GM21515 (cell line): ENCODE results near the gene FHIT.
A peak's percentile ranks its signal among the peaks of the same experiment; 100 is the strongest.

Experiments
- ATAC-seq: cut with Tn5 transposase; IDR thresholded peaks from one replicate; pipeline ENCODE4 v1.9.1; 2021; ENCODE audit not compliant: unreplicated experiment

The FHIT gene

GRCh38 chr3:61251174-61251972 lies at the start of gene FHIT:
Gene FHIT, minus strand, starts transcription at chr3:61251452.
- peak; percentile 91 for ATAC-seq

DNA sequence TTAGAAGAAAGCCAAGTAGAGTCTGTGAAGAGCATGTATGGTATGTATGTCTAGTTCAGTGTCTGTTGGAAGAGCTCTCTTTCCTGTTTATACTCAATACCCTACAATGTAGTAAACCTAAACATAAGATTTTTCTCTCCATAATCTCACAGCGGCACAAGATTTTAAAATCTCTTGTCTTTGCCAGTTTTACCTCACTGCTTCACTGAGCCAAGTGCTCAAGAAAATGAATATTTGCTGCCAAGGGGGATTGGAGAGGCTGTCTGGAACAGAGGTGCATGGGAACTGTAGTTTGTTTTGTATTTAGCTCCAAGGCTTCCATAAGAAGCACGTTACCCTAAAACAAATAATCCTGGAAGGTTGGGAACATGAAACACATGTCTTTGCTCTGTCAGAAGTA lies 49.5 kb upstream of the FHIT start:
- no peak for ATAC-seq

DNA sequence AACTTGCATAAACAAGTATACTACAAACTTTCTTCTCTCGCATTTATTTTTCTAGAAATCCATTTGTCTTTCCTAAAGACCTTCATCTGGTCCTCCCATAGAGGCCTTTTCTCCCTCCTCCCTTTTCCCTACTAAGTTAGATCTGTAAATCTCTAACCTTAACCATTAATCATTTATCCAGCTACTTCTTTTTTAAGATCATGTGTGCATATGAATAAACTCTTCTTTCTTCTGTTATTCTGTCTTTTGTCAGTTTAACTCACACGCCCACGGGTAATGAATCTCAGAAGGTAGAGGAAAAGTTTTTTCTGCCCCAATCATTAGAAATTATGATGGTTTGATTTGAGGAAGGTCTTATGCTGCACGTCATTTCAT lies 48.7 kb upstream of the FHIT start:
- ATAC-seq = no peak

GRCh38 chr3:61299343-61300005 lies 48.2 kb upstream of the FHIT start:
- no peak for ATAC-seq

DNA sequence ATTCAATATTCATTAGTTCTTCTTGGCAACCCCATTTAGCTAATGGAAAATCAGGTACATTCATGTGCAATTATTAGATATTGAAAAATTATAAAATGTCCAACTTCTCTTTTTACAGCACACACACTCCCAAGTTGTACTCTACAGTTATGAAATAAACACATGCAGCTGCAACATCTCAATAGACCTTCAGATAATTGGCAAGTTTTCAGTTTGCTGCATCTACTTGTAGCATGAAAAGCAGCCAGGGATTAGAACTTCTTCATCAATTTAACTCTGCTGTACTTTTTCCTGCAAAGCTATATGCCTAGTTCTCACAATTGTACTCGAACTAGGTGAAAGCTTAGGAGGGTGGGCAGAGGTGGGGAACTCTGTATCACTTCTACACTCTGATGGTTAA lies 46.6 kb upstream of the FHIT start:
- ATAC-seq = no peak

GRCh38 chr3:61288446-61288845 lies 37.2 kb upstream of the FHIT start:
- ATAC-seq = no peak

GRCh38 chr3:61283876-61284275 lies 32.6 kb upstream of the FHIT start:
- ATAC-seq = no peak

DNA sequence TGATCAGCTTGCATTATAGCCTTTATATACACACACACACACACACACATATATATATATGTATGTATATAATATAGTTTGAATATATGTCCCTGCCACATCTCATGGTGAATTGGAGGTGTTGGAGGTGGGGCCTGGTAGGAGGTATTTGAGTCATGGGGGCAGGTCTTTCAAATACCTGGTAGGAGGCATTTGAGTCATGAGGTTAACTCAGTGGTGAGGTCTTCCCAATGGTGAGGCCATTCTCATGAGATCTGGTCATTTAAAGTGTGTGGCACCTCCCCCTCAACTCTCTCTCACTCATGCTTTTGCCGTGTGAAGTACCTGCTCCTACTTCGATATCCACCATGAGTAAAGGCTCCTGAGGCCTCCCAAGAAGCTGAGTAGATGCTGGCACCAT lies 27.5 kb upstream of the FHIT start:
- no peak for ATAC-seq

DNA sequence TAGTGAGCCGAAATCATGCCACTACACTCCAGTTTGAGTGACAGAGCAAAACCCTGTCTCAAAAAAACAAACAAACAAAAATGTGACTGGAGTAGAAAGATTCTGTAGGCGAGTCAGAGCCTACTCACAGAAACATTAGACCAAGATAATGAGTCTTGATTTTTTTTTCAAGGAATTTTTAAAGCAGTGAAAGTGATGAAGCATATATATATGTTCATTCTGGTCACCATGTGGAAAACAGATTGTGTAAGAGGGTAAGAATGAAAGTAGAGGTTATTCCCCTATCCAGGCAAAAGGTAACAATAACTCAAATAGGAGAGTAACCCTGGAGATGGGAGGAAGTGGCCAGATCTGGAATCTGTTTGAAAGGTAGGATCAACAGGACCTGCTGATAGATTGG lies 26.2 kb upstream of the FHIT start:
- no peak for ATAC-seq

DNA sequence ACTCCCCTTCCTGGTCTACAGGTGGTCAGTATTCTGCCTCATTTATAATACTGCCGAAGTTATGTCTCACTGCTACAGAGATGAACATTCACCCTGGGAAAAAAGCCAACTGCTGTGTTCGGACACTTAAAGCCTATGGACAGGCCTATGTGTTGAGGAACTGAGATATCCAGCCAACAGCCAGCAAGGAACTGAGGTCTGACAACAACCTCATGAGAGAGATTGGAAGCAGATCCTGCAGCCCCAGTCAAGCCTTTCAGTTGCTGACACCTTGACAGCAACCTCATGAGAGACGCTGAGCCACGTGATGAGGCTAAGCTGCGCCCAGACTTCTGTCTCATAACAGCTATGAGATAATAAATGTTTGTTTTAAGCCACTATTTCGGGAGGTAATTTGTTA lies 18.2 kb upstream of the FHIT start:
- no peak for ATAC-seq

- ATAC-seq = no peak
Observed at GRCh38 chr3:61268644-61269043, 17.4 kb upstream of the FHIT start.

DNA sequence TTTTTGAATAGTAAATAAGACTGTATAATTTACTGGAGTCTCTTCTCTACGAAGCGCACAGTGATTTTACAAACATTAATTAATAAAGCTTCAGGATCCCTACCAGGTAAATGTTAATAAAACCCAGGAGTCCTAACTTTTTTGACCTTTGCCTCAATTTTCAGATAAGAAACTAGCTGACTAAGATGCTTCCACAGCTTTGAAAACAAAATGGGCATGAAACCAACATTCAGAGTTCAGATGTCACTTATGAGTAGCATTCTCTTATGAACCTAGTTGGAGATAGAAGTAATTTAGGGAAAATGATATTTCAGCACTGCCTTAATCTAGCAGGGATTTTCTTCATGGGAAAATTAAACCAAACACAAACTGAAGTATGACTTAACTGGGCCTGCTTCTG lies 13.0 kb upstream of the FHIT start:
- ATAC-seq = no peak

- no peak for ATAC-seq
Observed at GRCh38 chr3:61257148-61257547, 5.9 kb upstream of the FHIT start.

- no peak for ATAC-seq
Observed at GRCh38 chr3:61253756-61254155, 2.5 kb upstream of the FHIT start.

DNA sequence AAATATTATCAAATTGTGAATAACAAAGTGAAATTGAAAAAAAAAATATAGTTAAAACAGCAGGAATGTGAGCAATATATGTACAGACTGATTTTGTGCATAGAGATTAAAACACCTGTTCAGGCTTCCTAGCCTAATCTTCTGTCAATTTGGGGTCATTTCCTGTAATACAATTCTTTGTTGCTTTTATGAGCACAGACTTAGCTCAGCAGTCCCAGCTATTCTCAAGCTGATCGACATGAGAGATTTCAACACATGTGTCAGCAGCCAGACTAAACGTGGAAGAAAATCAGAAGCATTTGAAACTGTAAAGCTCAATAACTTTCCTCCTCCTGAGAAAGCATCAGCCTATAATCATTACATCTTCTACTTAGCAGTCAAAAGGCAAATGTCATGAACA lies 1.6 kb upstream of the FHIT start:
- no peak for ATAC-seq

GRCh38 chr3:61250784-61251173 lies 473 bp downstream of the FHIT start:
- no peak for ATAC-seq

DNA sequence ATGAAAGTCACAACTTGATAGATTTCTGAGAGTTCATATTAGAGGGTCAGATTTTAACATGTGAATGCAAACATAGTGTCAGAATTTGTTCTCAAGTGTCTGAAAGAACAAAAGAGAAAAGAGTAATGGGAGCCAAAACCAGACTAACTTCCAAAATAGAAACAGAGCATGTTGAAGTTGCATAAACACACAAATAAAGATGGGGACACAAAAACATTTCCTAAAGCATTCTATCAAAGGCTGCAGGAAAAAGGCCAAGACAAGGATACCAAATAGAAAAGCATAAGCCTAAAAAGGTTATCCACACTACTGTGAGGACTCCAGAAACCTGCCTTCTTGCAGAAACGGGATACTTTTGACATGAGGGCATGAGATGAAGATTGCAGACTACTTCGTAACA lies 2.8 kb downstream of the FHIT start:
- ATAC-seq = no peak

DNA sequence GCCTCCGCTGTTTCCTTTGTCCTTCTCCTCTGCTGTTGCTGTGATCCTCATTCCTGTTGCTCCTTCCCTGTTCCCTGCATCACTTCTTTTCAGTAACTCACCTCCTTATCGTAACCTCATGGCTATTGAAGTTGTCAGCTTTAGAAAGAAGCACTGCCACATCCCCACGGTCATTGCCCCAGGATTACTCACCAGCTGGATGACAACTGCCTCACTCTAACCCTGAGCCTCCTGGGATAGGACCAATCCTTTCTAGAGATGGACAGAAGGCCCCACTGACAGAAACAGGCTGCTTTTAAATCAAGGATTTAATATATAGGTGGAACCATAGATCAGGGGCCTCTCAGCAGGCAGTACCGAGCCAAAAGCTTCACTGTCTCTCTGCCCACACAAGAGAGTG lies 4.1 kb downstream of the FHIT start:
- no peak for ATAC-seq

DNA sequence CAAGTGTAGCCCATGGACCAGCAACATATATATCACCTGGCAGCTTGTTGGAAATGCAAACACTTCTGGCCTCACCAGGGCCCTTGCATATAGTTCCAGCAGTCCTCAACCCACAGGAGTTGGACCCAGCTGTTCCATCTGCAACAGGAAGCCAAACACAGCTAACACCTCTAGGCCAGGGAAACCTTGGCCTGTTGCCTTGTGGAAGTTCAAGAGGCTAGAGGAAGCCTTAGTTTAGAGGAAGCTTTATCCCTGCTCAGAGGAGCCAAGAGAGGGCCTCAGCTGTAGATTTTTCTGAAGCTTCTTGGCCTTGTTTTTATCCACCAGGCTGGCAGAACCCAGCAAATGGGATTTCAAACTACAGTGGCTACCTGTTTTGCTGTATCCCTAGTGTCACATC lies 11.4 kb downstream of the FHIT start:
- no peak for ATAC-seq

DNA sequence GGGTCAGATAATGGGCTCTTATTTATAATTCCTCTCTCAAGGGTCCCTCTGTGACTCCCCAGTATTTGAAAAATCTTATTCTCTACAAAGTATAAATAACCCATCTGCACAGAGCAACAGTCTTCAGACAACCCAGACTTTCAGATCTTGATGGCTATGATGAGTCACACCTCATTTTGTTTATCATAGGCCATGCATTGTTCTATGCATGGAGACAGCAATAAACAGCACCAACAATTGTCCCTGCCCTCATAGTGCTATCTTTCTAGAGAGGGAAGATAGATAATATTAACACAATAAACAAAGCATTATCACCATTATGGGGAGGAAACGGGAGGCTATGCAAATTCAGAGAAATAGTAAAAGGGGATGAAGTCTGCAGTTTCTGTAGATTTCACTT lies 13.4 kb downstream of the FHIT start:
- no peak for ATAC-seq

DNA sequence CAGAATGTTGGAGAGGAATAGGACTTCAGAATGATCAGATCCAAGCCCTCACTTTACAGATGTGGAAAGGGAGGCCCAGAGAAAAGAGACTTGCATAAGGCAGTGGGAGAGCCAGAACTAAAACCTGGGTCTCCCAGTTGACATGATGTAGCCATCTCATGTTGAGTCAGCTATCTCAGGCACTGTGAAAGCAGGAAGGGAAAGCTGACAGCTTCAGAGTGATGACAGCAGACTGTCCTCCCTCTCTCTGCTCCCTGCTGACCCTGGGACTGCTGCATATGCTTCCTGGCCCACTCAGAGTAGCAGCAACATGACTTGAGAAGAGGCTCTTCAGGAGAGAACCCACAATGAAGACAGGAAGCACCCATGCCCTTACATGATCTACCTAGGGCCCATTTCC lies 14.7 kb downstream of the FHIT start:
- peak; percentile 91 for ATAC-seq

DNA sequence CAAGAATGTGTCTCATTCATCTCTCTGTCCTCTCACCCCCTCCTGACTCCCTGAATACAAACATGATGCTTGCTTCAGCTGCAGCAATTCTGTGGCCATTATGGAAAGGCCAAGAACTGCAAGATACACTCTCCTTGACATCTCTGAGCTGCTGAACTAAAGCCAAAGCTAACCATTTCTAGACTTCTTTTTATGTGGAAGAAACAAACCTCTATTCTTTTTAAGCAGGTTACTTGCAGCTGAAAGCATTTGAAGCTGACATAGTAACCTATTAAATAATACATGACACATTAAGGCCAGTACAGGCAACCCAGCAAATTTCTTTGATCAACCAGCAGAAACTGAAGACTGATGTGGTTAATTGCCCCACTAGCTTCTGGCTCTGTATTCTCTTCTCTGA lies 17.5 kb downstream of the FHIT start:
- no peak for ATAC-seq

DNA sequence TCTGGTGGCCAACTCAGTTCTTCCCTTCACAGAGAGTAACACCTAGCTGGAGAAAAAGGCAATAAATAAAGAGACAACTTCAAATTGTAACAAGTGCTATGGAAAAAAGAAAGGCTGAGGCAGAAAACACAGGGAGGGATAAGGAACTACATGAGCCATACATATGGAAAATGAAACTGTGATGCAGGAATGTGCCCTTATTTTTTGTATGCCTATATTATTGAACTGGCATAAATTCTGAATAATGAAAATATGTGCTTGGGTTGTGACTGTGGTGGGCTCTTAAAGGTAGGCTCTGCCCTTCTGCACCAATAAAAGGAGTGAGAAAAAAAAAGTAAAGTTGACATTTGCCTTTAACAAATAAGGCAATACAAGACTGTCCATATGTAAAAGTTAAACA lies 19.6 kb downstream of the FHIT start:
- no peak for ATAC-seq
